A673 (cell line): ENCODE data around the gene CD180. TPM values are rescaled to one million over a fixed set of nuclear protein-coding genes. Genes with fewer than 3 reads are reported as not detected.

Source experiments
- BruUV-seq: library from RNA; stranded (reverse); fragments of 400-500 nt; replicated peaks from 2 replicates; lab custom pipeline; 2021; lab: Mats Ljungman, UMichigan
- CTCF ChIA-PET: fragments of 300-600 bp; sonication (Branson Sonifier 250); formaldehyde crosslinking; loops from one replicate; lab custom pipeline; 2022; ENCODE audit warnings: antibody characterized with exemption; lab: Charles Lee
- POLR2A ChIA-PET: fragments of 300-600 bp; sonication (Branson Sonifier 250); formaldehyde crosslinking; loops from one replicate; lab custom pipeline; 2022; ENCODE audit warnings: antibody characterized with exemption; ENCODE audit not compliant: low non-redundant PET; lab: Charles Lee
- DNase-seq: peaks from one replicate; pipeline ENCODE4 v3.0.0-alpha.2; 2015; ENCODE audit warnings: low spot score
- H3K27ac ChIP-seq: fragments of 200-600 bp; sonication (generic); 2 replicates; pipeline ENCODE4 v1.5.1; 2016; ENCODE audit warnings: mixed run types, low read depth, mild to moderate bottlenecking, mixed read lengths, antibody characterized with exemption, low read length; ENCODE audit not compliant: poor library complexity, severe bottlenecking
- H3K27me3 ChIP-seq: fragments of 200-600 bp; sonication (generic); replicated peaks from 2 replicates; pipeline ENCODE4 v1.6.1; 2017; ENCODE audit warnings: mixed run types, low read depth, mild to moderate bottlenecking, mixed read lengths, antibody characterized with exemption, low read length; ENCODE audit not compliant: insufficient read depth, poor library complexity
- H3K36me3 ChIP-seq: fragments of 200-600 bp; sonication (generic); 2 replicates; pipeline ENCODE4 v1.6.1; 2016; ENCODE audit warnings: mixed run types, mild to moderate bottlenecking, mixed read lengths, antibody characterized with exemption, low read length; ENCODE audit not compliant: insufficient read depth, poor library complexity, severe bottlenecking
- H3K4me1 ChIP-seq: fragments of 200-600 bp; sonication (generic); 2 replicates; pipeline ENCODE4 v1.6.1; 2017; ENCODE audit warnings: mixed run types, mild to moderate bottlenecking, mixed read lengths, antibody characterized with exemption, low read length; ENCODE audit not compliant: insufficient read depth, poor library complexity, severe bottlenecking
- H3K4me3 ChIP-seq: fragments of 200-600 bp; sonication (generic); 2 replicates; pipeline ENCODE4 v1.5.1; 2016; ENCODE audit warnings: low read depth, mixed run types, mild to moderate bottlenecking, mixed read lengths, low read length; ENCODE audit not compliant: poor library complexity, severe bottlenecking
- H3K9me3 ChIP-seq: fragments of 200-600 bp; sonication (generic); 2 replicates; pipeline ENCODE4 v1.6.1; 2016; ENCODE audit warnings: mixed run types, low read depth, mild to moderate bottlenecking, mixed read lengths, antibody characterized with exemption, low read length; ENCODE audit not compliant: poor library complexity, severe bottlenecking
- CTCF ChIP-seq: fragments of 300-800, 200-600 bp; sonication (generic); conservative IDR thresholded peaks from 2 replicates; pipeline ENCODE4 v1.5.1; 2017; ENCODE audit warnings: low read depth, mild to moderate bottlenecking, antibody characterized with exemption, low read length, moderate library complexity, mixed read lengths
- EZH2 ChIP-seq: fragments of 200-600 bp; sonication (generic); IDR thresholded peaks from 2 replicates; pipeline ENCODE4 v1.6.1; 2017; ENCODE audit warnings: borderline replicate concordance, low read depth, mild to moderate bottlenecking, mixed read lengths, antibody characterized with exemption, low read length; ENCODE audit not compliant: poor library complexity, severe bottlenecking
- intact Hi-C: fragments of 100-400 bp; cut with micrococcal nuclease; formaldehyde crosslinking; loops from one replicate; pipeline ENCODE4 v1.10.0; 2022; ENCODE audit not compliant: unreplicated experiment
- total RNA-seq: library from RNA; stranded (reverse); gene quantifications from 2 replicates; pipeline ENCODE4 v1.2.3, GENCODE V29; 2021

The CD180 gene
- total RNA-seq, 1 experiment from 2014 or later = not detected

- TF ChIP-seq EZH2 (no peak), CTCF (no peak)
- ChIA-PET POLR2A (no interaction called here), CTCF (no interaction called here)
- Histone ChIP-seq H3K4me1 (no peaks in the 10 kb centered on the region), H3K36me3 (no peaks in the 10 kb centered on the region), H3K27ac (no peak overlapping the region), H3K27me3 (no peaks in the 10 kb centered on the region), H3K4me3 (no peak overlapping the region), H3K9me3 (no peaks in the 10 kb centered on the region)
- BruUV-seq = no TSS peak
- intact Hi-C loops = no loop called here
- no peak for DNase-seq
Observed at GRCh38 chr5:67214707-67215447, 18.3 kb upstream of the CD180 start.

- CTCF ChIA-PET = no interaction called here
- no peak overlapping the region for H3K4me3 ChIP-seq
- POLR2A ChIA-PET = no interaction called here
- no peaks in the 10 kb centered on the region for H3K27me3 ChIP-seq
- DNase-seq = no peak
- no peak for TF ChIP-seq EZH2
- BruUV-seq = no TSS peak
- no peaks in the 10 kb centered on the region for H3K4me1 ChIP-seq
- intact Hi-C loops = no loop called here
- no peak overlapping the region for H3K27ac ChIP-seq
- H3K36me3 ChIP-seq = no peaks in the 10 kb centered on the region
- H3K9me3 ChIP-seq = no peaks in the 10 kb centered on the region
Observed at GRCh38 chr5:67214036-67214435, 17.4 kb upstream of the CD180 start.

GRCh38 chr5:67211926-67212325 is 15.3 kb upstream of the CD180 start:
- DNase-seq = no peak
- no TSS peak for BruUV-seq

More at GRCh38 chr5:67211926-67212325, 15.3 kb upstream of the CD180 start:
- no peaks in the 10 kb centered on the region for H3K4me1 ChIP-seq
- no peaks in the 10 kb centered on the region for H3K27me3 ChIP-seq
- H3K9me3 ChIP-seq = no peaks in the 10 kb centered on the region
- ChIA-PET CTCF (no interaction called here), POLR2A (no interaction called here)
- no peak overlapping the region for H3K4me3 ChIP-seq
- no peaks in the 10 kb centered on the region for H3K36me3 ChIP-seq
- TF ChIP-seq CTCF = no peak
- TF ChIP-seq EZH2 = no peak
- no peak overlapping the region for H3K27ac ChIP-seq
- intact Hi-C loops = no loop called here
